Measurements from ENCODE around the gene FBXW5.

Gene FBXW5

DNA sequence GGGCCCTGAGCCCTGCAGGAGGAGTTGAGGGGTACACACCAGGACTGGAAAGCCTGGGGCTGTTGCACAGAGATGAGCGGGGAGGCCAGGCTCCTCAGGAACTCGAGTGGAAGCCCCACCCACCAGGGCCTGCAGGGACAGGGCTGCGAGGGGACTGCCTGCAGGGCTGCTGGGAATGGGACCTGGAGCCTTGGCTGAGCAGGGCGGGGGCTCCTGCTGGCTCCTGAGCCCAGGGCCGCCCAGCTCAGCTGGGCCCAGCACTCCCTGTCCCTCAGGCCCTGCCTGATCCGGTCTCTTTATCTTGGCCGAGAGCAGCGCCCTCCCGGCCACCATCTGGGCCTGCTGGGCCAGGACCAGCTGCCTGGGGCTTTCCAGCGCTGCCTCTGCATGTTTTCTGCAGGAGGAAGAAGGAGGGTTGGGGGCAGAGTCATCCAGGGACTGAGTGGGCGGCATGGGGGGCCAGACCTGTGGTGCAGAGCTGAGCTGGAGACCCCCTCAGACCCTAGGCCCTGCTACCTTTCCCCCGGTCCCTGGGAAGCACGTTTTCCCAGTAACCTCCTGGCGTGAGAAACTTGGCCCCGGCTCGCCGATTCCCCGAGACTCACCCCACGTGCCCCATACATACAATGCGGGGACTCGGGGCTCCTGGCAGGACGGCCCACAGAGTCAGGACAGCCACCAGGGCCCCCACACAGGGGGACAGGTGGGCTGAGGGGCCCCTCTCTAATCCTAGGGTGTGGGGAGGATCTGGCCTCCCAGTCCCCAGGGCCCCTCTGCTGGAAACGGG, 16.9 kb upstream of the FBXW5 start:
- DNase-seq, result no peak

GRCh38 chr9:136960938-136961275, 16.4 kb upstream of the FBXW5 start:
- DNase-seq, result no peak

DNA sequence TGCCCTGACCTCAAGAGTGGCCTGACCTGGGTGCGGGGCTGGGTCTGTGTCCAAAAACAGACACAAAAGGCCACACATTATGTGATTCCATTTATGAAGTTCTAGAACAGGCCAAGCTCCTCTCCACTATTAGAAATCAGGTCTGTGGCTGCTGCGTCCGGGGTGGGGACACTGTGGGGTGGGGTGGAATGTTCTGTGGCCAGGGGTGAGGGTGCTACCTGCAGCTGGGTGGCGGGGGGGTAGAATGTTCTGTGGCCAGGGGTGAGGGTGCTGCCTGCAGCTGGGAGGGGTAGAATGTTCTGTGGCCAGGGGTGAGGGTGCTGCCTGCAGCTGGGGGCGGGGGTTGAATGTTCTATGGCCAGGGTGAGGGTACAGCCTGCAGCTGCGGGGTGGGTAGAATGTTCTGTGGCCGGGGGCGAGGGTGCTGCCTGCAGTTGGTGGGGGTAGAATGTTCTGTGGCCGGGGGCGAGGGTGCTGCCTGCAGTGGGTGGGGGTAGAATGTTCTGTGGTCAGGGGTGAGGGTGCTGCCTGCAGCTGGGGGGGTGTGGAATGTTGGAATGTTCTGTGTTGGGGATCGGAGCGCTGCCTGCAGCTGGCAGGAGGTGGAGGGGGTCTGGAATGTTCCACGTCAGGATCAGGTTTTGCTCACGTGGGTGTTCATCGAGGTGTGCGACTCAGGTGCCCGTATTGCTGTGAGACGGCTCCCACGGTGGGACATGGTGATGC, 15.8 kb upstream of the FBXW5 start:
- no peak for DNase-seq

DNA sequence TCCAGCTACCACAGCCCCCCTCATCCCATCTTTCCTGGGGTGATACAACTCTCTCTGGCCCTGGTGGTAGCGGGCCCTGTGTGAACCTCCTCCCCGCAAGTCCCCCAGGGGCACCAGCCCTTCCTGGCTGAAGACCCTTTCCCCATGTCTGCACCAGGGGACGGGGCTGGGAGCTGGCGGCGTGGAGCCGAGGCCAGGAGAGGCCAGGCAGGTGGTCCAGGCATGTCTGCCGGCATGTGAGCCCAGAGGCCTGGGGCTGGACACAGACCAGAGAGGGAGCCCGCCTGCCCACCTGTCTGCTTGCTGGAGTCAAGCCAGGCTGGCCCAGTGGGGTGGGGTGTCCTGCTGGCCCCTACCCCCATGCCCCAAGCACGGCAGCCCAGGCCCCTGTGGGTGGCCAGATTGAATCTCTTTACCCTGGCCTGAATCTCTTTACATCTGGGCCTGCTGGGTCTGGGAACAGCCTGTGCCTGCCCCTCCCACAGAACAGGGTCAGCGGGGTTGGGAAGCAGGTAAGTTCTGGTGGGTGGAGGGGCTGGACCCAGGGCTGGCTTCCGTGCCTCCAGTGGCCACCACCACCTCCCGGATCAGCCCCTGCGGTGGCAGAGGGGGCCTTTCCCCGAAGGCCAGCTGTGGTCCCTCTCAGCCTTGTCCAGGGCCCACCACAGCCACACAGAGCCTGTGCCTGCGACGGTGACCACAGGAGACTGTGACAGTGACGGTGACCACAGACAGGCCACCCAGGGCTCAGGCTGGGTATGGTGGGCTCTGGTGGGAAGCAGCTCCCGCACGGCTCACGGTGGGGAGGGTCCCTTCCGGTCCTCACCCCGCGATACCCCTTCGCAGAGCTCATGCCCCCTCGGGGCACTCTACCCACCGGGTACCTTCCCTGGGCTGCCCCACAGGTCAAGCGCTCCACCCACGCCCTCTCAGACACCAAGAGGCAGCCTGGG, 14.6 kb upstream of the FBXW5 start:
- DNase-seq, result no peak

DNA sequence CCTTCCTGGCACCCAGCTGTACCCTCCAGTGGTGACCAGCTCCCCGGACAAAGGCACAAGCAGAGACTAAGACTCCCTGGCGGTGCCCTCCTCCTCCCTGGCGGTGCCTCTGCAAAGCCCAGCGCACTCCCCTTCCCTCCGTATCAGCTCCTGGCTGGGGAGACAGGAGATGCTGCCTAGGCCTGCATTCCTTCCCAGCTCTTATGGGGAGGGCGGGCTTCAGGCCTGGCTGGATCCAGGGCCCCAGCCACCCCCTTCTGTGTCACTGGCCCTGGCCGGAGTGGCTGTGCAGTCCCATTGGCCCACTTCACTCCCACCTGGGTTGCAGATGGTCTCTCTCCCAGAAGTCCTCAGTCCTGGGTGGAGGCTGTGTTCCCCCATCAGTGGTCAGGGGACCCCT, 13.9 kb upstream of the FBXW5 start:
- DNase-seq, result no peak

DNA sequence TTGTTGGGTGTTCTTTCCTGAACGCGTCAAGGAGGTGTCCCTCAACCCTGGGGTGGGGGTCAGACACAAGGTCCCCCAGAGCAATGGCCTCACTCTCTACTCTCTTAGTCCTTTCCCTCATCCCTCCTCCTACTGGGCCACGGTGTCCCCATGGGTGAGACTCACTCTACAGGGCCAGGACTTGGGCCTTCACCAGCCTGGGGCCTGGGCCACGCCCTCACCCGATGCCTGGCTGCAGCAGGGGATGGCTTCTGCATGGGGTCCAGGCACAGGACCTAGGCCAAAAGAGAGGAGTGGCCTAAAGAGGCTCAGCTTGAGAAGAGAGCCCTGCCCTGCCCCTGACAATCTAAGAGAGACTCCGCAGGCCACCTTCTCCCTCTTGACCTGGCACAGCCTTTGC, 13.4 kb upstream of the FBXW5 start:
- no peak for DNase-seq

GRCh38 chr9:136957461-136957860, 12.9 kb upstream of the FBXW5 start:
- no peak for DNase-seq

DNA sequence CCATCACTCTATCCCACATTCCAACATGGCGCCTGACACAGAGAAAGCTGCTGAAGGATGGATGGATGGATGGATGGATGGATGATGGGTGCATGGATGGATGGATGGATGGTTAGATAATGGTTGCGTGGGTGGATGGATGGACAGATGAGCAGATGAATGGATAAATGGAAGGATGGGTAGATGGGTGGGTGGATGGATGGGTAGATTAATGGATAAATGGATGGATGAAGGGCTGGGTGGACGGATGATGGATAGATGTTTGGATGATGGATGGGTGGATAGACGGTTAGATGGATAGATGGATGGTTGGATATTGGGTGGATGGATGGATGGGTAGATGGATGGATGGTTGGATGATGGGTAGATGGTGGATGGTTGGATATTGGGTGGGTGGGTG, 12.1 kb upstream of the FBXW5 start:
- DNase-seq, result no peak

DNA sequence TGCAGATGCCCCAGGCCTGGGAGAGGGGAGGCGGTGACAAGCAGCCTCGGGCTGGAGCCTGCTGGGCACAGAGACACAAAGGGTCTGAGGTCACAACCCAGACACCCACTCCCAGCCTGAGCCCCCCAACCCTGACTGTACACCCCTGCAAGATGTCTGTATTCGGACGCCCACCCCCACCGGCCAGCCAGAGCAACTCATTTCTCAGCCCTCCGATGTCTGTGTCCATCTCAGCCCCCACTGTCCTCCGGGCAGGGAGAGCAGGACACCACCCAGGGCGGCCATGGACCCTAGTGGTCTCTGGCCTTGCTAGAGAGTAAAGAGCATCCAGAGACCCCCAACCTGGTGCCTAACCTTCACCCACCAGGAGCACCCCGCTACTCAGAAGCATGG, 11.4 kb upstream of the FBXW5 start:
- no peak for DNase-seq

GRCh38 chr9:136955202-136955942, 10.8 kb upstream of the FBXW5 start:
- DNase-seq, result no peak

DNA sequence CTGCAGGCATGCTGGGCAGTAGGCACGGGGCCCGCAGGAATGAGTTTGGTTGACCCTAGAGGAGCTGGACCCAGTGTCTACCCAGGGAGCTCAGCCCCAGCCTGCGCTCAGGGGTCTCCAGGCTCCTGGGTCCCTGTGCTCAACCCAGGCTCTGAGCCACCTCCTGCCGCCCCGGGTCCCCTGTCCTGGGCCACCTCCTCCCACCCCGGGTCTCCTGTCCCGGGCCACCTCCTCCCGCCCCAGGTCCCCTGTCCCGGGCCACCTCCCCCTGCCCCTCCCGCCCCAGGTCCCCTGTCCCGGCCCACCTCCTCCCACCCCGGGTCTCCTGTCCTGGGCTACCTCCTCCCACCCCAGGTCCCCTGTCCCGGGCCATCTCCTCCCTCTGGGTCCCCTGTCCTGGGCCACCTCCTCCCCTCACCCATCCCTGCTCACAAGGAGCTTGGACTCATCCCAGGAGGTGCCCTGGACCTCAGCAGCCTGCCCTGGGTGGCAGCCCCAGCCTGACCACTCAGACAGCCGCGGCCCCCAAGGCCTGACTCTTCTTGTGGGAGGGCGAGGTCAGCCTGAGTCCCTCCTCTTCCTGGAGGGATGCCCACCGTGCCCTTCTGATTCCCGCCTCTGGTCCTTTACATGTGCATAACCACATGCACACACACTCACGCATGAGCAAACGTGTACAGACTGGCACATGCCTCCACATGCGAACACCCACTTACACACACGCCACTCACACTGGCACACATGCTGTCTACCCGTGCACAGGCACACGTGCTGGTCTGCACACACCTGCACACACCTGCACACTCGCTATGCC, 9.9 kb upstream of the FBXW5 start:
- DNase-seq, result no peak

- DNase-seq, result no peak
Measured at GRCh38 chr9:136953771-136954269, 9.3 kb upstream of the FBXW5 start.

DNA sequence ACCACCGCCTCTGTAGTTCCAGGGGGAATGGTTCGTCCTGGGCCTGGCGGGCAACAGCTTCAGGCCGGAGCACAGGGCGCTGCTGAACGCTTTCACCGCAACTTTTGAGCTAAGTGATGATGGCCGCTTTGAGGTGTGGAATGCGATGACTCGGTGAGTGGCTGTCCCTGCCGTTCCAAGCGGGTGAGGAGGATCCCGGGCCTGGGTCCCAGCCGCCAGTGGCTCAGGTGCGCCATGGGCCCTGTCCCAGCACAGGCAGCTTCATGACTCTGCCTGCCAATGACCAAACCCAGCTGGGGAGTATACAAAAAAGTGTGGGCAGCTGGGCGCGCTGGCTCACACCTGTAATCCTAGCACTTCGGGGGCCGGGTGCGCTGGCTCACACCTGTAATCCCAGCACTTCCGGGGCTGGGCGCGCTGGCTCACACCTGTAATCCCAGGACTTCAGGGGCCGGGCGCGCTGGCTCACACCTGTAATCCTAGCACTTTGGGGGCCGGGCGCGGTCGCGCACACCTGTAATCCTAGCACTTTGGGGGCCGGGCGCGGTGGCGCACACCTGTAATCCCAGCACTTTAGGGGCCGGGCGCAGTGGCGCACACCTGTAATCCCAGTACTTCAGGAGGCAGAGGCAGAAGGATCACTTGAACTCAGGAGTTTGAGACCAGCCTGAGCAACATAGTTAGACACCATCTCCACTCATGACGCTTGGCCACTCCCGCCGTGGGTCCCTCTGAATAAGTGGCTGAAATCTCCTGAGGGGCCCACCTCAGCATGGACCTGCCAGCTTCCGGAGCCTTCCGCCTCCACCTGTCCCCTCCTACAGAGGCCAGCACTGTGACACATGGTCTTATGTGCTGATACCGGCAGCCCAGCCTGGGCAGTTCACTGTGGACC, 8.6 kb upstream of the FBXW5 start:
- DNase-seq, result no peak

GRCh38 chr9:136952321-136952850, 7.8 kb upstream of the FBXW5 start:
- DNase-seq, result no peak

GRCh38 chr9:136951541-136952320, 7.2 kb upstream of the FBXW5 start, which contains the start of gene LCN12:
Gene LCN12, plus strand, starts transcription at chr9:136952273. Its CDS starts 55 bp downstream, at chr9:136952328.
- DNase-seq, result no peak

- DNase-seq, result no peak
Measured at GRCh38 chr9:136950656-136951276, 6.2 kb upstream of the FBXW5 start.

- peak; percentile 98 for DNase-seq
Measured at GRCh38 chr9:136949817-136950655, 5.5 kb upstream of the FBXW5 start.
